GM21786 (cell line): Measurements from ENCODE around the gene EDA2R.

Experiments
- ATAC-seq: cut with Tn5 transposase; IDR thresholded peaks from one replicate; pipeline ENCODE4 v1.9.1; 2021; ENCODE audit not compliant: unreplicated experiment

Gene EDA2R, protein sequence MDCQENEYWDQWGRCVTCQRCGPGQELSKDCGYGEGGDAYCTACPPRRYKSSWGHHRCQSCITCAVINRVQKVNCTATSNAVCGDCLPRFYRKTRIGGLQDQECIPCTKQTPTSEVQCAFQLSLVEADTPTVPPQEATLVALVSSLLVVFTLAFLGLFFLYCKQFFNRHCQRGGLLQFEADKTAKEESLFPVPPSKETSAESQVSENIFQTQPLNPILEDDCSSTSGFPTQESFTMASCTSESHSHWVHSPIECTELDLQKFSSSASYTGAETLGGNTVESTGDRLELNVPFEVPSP

DNA sequence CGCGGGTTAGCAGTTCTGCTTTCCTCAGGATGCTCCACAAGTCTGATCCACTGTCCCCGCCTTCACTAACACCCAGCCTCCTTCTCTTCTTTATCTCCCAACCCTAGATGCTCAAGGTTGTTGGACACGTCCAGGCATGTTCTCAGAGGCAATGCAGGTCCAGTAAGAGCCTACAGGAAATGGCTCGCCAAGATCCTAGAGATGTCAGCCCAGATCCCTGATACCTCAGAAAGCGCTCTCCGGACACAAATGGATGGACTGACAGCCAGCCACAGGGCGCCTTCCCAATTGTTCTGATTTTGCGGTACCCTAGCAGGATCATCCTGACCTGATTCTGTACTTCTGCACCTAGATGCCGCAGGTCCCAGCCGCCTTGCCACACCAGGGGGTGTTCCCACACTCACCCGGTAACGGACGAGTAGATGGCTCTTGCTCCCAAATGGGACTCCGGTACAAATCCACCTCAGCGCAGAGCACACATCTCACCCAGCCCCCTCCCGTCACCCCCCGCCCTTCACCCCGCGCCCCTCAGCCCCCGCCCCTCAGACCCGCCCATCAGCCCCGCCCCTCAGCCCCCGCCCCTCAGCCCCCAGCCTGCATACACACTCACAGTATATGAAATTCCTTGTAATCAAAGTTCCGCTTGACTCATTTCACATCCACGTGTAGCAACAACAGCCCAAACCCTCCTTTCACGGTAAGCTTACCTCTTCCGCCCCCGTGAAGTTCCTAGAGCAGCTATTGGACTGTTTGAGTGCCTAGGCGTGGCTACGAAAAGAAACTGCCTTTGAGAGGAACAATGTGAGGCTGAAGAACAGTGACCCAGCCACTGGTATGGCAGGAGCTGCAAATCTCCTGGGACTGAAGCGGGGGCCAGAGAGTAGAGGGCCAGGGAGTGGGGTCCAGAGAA lies at the start of gene EDA2R:
TSS of gene EDA2R (minus strand) at position 488 of the 910 bp plus-strand sequence. CDS start 23,058 bp downstream, outside the sequence.
- peak; percentile 89 for ATAC-seq

DNA sequence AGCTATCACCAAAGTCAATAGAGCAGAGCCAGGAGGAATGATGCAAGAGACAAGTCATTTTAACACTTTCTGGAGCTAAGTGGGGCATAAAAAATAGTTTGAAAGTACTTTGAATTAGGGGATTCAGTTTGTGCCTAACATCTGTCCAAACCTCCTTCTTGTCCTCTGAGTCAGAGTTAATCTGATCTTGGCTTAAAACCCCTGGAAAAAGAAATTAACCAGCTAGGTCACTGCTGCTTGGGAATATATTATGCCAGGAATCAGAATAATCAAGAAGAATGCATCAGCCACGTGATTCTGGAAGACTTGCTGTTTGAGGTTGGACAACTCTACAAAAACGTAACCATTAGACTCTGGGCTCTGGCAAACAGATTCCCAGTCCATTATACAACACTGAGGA lies 45.3 kb upstream of the EDA2R start:
- ATAC-seq, result no peak

DNA sequence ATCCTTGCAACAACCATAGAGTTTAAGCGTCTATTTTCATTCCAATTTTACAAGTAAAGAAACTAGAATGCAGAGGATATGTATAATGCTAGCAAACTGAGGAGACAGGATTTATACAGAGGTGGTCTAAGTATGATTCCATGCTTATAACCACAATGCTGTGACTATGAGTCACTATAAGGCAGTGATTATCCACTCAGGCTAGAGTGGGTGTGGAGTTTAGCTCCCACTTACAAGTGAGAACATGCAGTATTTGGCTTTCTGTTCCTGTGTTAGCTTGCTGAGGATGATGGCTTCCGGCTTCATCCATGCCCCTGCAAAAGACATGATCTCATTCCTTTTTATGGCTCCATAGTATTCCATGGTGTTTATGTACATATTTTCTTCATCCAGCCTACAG lies 41.6 kb upstream of the EDA2R start:
- ATAC-seq, result no peak

DNA sequence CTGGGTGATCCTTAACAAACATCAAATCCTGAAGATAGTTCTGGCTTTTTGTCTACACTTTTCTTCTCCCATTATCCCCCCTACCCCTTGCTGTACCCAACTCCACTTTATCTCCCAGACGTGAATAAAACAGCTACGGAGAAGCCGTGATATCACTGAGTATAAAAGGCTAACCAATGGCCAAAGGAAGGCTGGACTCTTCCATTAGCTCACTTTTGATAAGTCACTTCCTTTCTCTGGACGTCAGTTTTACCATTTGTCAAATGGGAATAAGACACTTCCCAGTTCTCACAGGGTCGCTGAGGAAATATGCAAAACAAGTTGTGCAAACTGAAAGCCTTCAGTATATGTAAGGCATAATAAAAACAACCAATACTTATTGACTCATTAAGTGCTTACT lies 38.6 kb upstream of the EDA2R start:
- ATAC-seq, result no peak

DNA sequence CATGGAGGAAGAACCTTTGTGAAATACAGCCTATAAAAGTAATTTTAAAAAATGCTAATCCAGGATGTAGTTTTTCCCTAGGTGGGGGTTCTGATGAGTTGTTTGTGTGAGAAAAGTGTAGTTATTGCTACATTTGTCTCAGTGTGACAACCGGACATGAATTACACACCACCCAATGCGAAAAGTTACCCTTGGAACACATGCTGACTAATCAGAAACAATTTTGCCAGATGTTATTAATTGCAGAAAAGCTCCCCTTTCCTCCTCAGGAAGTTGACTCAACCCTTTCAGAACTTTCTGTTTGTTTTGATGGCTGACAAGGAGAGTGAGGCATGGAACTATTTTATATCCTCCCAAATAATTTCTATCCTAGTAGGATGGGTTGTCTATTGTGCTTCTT lies 38.1 kb upstream of the EDA2R start:
- ATAC-seq, result no peak

DNA sequence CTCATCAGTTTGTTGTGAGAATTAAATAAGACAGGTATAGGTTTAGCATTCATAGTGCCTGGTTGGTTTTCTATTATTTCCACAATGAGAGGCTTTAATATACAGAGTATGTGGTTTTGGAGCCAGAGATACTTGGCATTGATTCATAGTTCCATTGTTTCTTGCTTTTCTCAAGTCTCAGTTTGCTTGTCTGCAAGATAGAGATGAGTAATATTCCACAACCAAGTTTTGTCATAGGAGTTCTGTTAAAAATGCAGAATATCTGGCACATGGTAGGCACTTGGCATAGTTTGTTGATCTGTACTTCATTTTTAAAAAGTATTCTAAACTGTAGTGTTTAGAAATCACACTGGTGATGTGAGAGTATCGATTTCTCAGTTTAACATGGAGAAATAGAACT lies 37.5 kb upstream of the EDA2R start:
- no peak for ATAC-seq

DNA sequence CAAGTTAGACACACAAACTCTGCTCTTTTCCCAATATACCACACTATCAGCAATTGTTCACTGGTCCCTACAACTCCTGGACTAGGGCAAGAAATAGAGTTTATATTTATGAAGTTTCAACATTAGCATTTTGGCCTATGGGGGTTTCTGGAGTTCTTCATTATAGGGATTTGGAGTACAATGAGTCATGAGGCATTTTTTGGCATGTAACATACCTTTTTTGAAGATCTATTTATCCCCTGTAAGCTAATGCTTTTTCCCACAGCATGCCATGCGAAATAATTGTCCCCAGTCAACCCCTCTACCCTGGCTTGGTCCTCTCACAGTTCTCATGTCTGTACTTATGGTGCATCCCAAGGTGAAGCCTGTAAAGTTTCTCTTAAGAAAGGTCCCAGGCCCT lies 36.7 kb upstream of the EDA2R start:
- no peak for ATAC-seq

DNA sequence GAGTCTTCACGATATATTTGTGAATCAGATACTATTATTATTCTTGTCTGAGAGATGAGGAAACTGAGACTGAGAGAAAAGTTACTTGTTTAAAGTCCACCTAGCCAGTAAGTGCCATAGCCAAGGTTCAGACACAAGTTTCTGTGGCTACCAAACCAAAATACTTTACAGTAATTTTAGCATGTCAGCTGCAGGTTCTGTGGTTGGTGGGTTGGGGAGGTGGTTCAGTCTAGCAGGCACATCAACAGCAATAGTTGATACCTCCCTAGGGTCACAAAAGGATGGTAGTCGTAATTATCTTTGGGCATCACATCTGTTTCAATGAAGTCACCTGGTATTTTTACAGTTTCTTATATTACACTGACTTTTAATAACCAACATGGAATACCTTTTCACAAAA lies 35.6 kb upstream of the EDA2R start:
- ATAC-seq, result no peak

DNA sequence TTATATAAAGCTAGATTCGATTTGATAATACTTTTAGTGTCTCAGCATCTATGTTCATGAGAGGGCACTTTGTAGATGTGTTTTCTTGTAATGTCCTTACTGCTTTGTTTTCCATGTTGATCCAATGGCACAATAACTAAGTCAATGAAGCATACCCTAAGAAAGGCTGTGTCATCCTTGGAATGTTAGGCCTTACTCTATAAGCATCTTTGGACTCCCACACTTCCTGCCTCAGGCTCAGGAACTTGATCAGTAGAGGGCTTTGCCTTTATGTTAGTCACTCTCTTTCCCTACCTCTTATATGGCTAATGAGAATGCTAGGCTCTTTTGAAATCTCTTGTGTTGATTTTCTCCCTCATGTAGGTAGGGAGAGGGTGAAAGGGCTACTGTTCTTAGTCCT lies 33.2 kb upstream of the EDA2R start:
- no peak for ATAC-seq

DNA sequence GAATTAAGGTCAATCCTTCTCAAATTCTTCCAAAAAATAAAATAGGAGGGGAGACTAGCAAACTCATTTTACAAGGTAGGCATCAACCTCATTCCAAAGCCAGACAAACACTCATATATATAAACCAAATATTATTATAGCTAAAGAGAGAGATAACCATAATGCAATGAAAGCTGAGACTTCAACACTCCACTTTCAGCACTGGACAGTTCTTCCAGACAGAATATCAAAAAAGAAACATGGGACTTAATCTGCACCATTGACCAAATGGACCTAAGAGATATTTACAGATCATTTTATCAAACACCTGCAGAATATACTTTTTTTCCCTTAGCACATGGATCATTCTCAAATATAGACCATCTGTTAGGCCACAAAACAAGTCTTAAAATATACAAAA lies 15.5 kb upstream of the EDA2R start:
- no peak for ATAC-seq

DNA sequence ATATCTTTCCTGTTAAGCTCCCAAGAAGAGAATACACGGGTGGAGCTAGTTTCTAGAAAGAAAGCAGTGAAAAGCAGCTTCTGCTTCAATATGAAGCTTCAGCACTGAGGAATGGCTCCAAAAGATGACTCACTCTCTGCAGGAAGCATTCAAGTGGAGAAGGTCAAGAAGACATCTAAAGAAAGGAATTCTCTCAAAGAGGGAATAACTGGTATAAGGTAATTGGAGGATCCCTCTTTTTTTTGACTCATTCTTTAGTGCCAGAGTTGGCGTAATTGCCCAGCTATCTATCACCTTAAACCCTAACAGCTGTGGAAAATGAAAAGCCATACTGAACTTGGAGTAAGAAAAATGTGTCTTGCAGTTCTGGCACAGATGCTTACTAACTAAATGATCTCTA lies 3.5 kb downstream of the EDA2R start:
- no peak for ATAC-seq

DNA sequence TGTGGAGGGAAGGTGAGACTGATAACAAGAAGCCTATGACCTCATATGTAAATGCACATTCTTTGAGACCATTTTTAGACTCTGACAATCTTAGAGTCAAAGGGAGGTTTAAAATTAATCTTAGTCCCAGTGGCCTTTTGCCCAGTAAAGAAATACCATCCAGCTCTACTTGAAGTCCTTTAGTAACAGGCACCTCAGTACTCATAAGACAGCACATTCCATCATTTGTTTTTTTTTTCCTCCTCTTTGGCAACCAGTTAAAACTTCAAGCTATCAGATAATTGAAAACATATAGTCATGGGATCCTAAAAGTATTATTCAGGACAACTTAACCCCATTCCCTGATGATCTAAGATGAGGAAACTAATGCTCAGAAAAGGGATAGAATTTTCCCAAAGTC lies 4.6 kb downstream of the EDA2R start:
- ATAC-seq, result no peak

DNA sequence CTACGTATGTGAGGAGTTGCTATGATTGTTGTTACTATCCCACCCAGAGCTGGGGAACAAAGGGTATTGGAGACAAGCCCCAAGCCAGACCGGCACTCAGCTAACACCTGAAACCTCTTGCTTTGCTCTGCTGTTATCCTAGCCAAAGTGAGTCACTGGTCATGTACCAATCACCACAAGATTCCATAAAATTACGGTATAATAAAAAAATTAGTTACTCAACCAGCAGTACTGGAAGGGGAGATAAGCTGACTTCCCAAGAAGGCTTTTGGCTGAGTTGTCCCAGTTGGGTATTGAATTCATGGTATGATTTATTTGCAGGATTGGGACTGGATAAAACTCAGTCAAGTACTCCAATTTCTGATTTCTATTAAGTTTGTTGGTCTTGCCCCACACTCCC lies 5.3 kb downstream of the EDA2R start:
- ATAC-seq, result no peak

DNA sequence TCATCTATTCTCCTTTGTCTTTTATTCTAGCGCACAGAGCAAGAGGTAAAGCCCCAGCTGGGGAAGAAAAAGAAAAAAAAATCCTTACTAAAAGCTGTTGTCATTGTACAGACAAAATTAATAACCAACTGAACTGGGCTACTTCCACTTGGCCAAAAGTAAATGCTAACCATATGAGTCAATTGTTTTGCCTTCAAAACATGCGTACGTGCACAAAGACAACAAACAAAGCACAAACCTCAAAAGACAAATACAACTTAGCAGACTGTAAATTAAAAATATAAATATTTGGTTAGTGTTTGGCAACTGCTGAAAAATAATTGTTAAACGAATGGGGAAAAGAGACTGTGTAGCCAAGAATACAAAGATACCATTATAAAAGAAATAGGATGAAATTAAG lies 5.9 kb downstream of the EDA2R start:
- no peak for ATAC-seq

DNA sequence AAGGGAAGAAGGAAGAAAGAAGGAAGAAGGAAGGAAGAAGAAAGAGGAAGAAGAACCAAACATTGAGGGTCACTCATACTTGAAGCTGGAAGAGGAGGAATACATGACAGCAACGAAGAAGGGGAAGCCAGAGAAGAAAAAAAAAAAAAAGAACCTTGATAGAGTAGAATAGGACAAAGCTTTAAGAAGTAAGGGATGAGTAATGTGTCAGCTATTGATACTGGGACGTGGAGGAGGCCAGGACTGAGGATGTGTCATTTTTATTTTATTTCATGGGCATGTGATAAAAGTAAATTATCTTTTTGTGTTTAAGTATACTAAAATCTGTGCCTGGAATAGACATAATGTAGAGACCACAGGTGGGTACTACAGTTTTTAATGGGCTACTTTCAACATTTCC lies 6.4 kb downstream of the EDA2R start:
- no peak for ATAC-seq

DNA sequence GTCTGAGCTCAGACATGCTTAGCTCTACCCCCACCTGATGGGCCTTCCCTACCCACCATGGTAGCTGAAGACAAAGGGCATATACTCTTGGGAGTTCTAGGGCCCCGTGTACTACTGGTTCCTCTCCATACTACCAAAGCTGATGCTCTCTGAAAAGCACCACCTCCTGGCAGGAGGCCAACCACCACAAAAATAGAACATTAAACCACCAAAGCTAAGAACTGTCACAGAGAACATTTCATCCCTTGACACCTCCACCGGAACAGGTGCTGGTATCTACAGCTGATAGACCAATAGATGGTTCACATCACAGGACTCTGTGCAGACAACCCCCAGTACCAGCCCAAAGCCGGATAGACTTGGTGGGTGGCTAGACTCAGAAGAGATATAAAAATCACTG lies 13.4 kb downstream of the EDA2R start:
- ATAC-seq, result peak; percentile 81

DNA sequence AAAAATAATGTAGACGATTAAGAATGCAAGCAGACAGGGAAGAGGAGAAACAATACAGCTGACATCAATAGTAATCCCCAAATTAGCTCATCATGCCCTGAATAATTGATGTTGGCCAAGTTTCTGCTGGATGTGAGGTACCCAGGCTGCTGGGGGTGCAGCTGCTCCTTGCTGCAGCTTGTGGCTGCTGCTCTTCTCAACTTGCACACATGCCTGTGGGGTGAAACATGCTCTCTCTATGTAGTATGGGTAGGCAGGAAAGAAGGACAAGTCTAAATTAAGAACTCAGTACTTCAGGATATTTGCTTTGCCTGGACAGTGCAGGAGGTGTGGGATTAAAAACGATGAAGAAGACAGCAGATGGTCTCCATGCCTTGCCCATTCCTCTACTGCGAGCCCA lies 16.7 kb downstream of the EDA2R start:
- no peak for ATAC-seq

DNA sequence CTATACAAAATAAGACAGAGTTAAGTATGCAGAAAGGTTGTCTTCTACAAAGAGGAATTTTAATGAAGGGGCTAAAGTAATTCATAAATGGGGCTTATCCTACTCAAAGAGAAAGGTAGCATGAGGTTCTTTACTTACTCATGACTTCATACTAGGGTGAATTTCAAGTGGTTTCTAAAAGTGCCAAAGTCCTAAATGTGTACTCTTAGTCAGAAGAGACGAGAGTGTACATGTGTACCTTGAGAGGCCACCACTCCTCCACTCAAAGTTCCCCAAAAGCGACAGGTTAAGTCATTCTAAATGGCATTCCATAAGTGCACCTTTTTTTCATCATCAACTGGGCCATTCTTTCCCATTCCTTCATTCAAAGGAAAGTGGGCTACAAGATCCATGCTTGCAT lies 21.9 kb downstream of the EDA2R start:
- ATAC-seq, result no peak

DNA sequence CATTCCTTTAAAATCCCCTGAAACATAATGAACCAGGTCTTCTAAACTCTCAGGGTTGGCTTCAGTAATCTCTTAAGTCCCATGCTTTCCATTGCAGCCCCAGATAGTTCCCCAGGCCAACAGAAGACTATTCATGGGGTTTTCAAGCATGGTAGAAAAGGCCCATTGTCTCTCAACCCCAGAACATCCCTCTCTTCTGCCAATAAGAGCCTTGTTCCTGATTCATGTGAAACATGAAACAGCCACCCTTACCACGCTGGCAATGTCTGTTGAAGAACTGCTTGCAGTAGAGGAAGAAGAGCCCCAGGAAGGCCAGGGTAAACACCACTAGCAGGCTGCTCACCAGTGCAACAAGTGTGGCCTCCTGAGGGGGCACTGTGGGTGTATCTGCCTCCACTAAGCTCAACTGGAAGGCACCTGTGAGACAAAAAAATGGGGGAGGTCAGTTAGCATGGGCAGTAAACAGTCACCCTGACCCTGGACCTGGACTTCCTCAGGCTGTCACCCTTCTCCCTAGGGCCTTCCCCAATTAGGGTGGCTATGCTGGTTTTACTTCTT lies 36.4 kb downstream of the EDA2R start:
- no peak for ATAC-seq

DNA sequence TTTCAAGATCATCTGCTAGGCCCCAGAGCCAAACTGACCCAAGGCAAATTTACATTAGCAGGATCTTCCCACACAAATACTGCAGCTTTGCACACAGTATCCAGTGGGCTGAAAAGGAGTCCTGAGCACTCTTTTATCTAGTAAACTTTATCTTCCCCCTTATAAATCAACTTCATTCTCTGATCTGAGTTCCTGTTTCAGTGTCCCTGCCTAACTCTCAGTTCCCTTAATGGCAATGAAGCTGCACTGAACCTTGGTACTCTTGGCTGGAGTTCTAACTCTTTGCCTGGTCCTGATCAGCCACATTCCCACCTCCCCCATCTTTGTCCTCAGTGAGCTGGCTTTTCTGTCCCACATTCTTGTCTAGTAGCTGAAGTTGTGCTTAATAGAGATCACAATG lies 37.4 kb downstream of the EDA2R start:
- no peak for ATAC-seq

DNA sequence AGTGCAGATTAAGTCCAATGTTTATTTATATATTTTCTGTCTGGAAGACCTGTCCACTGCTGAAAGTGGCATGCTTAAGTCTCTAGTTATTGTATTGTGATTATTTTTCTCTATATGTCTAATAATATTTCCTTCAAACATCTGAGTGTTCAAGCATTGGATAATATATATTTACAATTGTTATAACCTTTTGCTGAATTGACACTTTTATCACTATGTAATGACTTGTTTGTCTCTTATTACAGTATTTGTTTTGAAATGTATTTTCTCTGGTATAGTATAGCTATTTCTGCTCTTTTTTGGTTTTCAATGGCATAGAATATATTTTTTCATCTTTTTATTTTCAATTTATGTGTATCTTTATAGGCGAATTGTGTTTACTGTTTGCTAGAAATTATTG lies 59.7 kb downstream of the EDA2R start:
- ATAC-seq, result no peak

DNA sequence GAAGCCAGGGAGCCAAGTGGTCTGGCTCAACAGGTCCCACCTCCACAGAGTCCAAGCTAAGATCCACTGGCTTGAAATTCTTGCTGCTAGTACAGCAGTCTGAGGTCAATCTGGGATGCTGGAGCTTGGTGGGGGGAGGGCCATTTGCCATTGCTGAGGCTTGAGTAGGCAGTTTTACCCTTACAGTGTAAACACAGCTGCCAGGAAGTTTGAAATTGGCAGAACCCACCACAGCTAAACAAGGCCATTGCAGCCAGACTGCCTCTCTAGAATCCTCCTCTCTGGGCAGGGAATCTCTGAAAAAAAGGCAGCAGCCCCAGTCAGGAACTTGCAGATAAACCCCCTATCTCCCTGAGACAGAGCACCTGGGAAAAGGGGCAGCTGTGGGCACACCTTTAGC lies 84.9 kb downstream of the EDA2R start:
- ATAC-seq, result no peak
